H1 (cell line): Measurements from ENCODE around the gene WFDC5. TPM values are rescaled to one million over a fixed set of nuclear protein-coding genes. Genes with fewer than 3 reads are reported as not detected.

Experiments used
- CTCF ChIA-PET: fragments of 300-600 bp; sonication (Branson Sonifier 250); formaldehyde crosslinking; loops from one replicate; lab custom pipeline; 2021; ENCODE audit not compliant: partially characterized antibody; lab: Charles Lee
- POLR2A ChIA-PET: fragments of 300-600 bp; sonication (Branson Sonifier 250); formaldehyde crosslinking; loops from one replicate; lab custom pipeline; 2021; ENCODE audit warnings: inconsistent platforms; ENCODE audit not compliant: partially characterized antibody; lab: Charles Lee
- DNase-seq, 2 experiments: peaks; one replicate each; pipeline versions ENCODE4 v3.0.0 to v3.0.0-alpha.2; 2010 to 2022; ENCODE audit warnings: low spot score in 2 of 2, low read depth in 1 of 2, mixed read lengths in 1 of 2
- FAIRE-seq: peaks from 2 replicates; lab custom pipeline; 2011; peaks lifted over from hg19 to GRCh38; lab: Jason Lieb, UNC
- H2AFZ ChIP-seq: 2 replicates; pipeline ENCODE4 v1.8.1; 2012; ENCODE audit warnings: low read length, inconsistent platforms
- H2AK5ac ChIP-seq: 2 replicates; pipeline ENCODE4 v1.6.1; 2013; ENCODE audit warnings: low read depth, low read length
- H2BK120ac ChIP-seq: replicated peaks from 2 replicates; pipeline ENCODE3; 2013; ENCODE audit warnings: low read depth, low read length, inconsistent platforms
- H2BK12ac ChIP-seq: 2 replicates; pipeline ENCODE4 v1.6.1; 2013; ENCODE audit warnings: low read depth, low read length
- H2BK15ac ChIP-seq: 2 replicates; pipeline ENCODE4 v1.6.1; 2013; ENCODE audit warnings: low read length
- H2BK20ac ChIP-seq: 2 replicates; pipeline ENCODE4 v1.6.1; 2013; ENCODE audit warnings: low read length
- H2BK5ac ChIP-seq: 2 replicates; pipeline ENCODE4 v1.6.1; 2013; ENCODE audit warnings: low read depth, low read length
- H3K14ac ChIP-seq: 2 replicates; pipeline ENCODE4 v1.6.1; 2013; ENCODE audit warnings: inconsistent platforms; ENCODE audit not compliant: insufficient read length
- H3K18ac ChIP-seq: 2 replicates; pipeline ENCODE4 v1.6.1; 2013; ENCODE audit warnings: low read length; ENCODE audit errors: extremely low read depth
- H3K23ac ChIP-seq: 2 replicates; pipeline ENCODE4 v1.6.1; 2013; ENCODE audit warnings: inconsistent platforms; ENCODE audit not compliant: insufficient read length
- H3K23me2 ChIP-seq: 2 replicates; pipeline ENCODE4 v1.6.1; 2013; ENCODE audit warnings: low read depth, low read length
- H3K27ac ChIP-seq: 2 replicates; pipeline ENCODE4 v1.6.1; 2011; ENCODE audit warnings: low read depth, low read length, inconsistent platforms
- H3K27me3 ChIP-seq, 4 experiments: replicated peaks in 1 of 4; 1 replicate in 1 of 4; 2 replicates in 3 of 4; pipeline versions ENCODE4 v1.6.1 to v1.8.1; 2011 to 2013; ENCODE audit warnings: low read length in 3 of 4, mild to moderate bottlenecking in 3 of 4, inconsistent platforms in 2 of 4, mixed read lengths in 2 of 4, moderate library complexity in 1 of 4; ENCODE audit not compliant: control insufficient read depth in 3 of 4, insufficient read depth in 3 of 4; ENCODE audit errors: extremely low read depth in 1 of 4
- H3K36me3 ChIP-seq, 4 experiments: 2 replicates each; pipeline versions ENCODE4 v1.6.1 to v1.8.1; 2011 to 2013; ENCODE audit warnings: mild to moderate bottlenecking in 4 of 4, low read length in 3 of 4, moderate library complexity in 2 of 4, control low read depth in 1 of 4, inconsistent platforms in 1 of 4; ENCODE audit not compliant: insufficient read depth in 4 of 4, control insufficient read depth in 2 of 4
- H3K4ac ChIP-seq: replicated peaks from 2 replicates; pipeline ENCODE3; 2013; ENCODE audit warnings: low read length, low read depth, mixed read lengths, inconsistent platforms; ENCODE audit not compliant: insufficient read length
- H3K4me1 ChIP-seq, 4 experiments: replicated peaks in 1 of 4; 1 replicate in 1 of 4; 2 replicates in 3 of 4; pipeline versions ENCODE4 v1.6.1 to v1.8.1; 2011 to 2013; ENCODE audit warnings: low read length in 3 of 4, inconsistent platforms in 2 of 4, mixed read lengths in 1 of 4; ENCODE audit not compliant: insufficient read depth in 4 of 4, control insufficient read depth in 3 of 4
- H3K4me2 ChIP-seq, 2 experiments: 2 replicates each; pipeline versions ENCODE4 v1.6.1 to v1.8.1; 2011 to 2013; ENCODE audit warnings: low read depth in 2 of 2, low read length in 2 of 2, control low read depth in 1 of 2, inconsistent platforms in 1 of 2, mild to moderate bottlenecking in 1 of 2; ENCODE audit not compliant: insufficient read depth in 1 of 2
- H3K4me3 ChIP-seq, 4 experiments: fragments of 200-600, 300-600 bp in 1 of 4; sonication (generic), shearing (Covaris generic), sonication (Bioruptor Twin) in 1 of 4; 2 replicates each; pipeline versions ENCODE4 v1.5.1 to v1.8.1; 2011 to 2016; ENCODE audit warnings: low read length in 4 of 4, low read depth in 3 of 4, control low read depth in 2 of 4, inconsistent platforms in 2 of 4, mild to moderate bottlenecking in 2 of 4, mixed read lengths in 1 of 4, moderate library complexity in 1 of 4; ENCODE audit not compliant: insufficient read depth in 2 of 4; ENCODE audit errors: extremely low read depth in 1 of 4
- H3K56ac ChIP-seq: replicated peaks from 2 replicates; pipeline ENCODE3; 2013; ENCODE audit warnings: low read depth, mild to moderate bottlenecking, mixed read lengths, low read length, inconsistent platforms; ENCODE audit not compliant: insufficient read length
- H3K79me1 ChIP-seq: 2 replicates; pipeline ENCODE4 v1.6.1; 2013; ENCODE audit warnings: low read depth, low read length, control low read depth
- H3K79me2 ChIP-seq, 2 experiments: 2 replicates each; pipeline versions ENCODE4 v1.6.1 to v1.8.1; 2012 to 2013; ENCODE audit warnings: low read length in 2 of 2, mild to moderate bottlenecking in 2 of 2, inconsistent platforms in 1 of 2; ENCODE audit not compliant: insufficient read depth in 2 of 2, control insufficient read depth in 1 of 2
- H3K9ac ChIP-seq, 4 experiments: replicated peaks in 1 of 4; 1 replicate in 1 of 4; 2 replicates in 3 of 4; pipeline versions ENCODE4 v1.6.1 to v1.8.1; 2011 to 2013; ENCODE audit warnings: low read depth in 3 of 4, low read length in 3 of 4, control low read depth in 2 of 4, mild to moderate bottlenecking in 2 of 4, moderate library complexity in 2 of 4, inconsistent platforms in 1 of 4; ENCODE audit errors: extremely low read depth in 1 of 4
- H3K9me3 ChIP-seq, 2 experiments: 2 replicates each; pipeline versions ENCODE4 v1.6.1 to v1.8.1; 2012 to 2013; ENCODE audit warnings: mild to moderate bottlenecking in 2 of 2, moderate library complexity in 2 of 2, control low read depth in 1 of 2, inconsistent platforms in 1 of 2, low read depth in 1 of 2, low read length in 1 of 2, mixed read lengths in 1 of 2; ENCODE audit not compliant: insufficient read depth in 2 of 2
- H4K20me1 ChIP-seq, 2 experiments: replicated peaks in 1 of 2; 2 replicates each; pipeline versions ENCODE3 to v1.8.1; 2011 to 2013; ENCODE audit warnings: inconsistent platforms in 2 of 2, low read length in 2 of 2, mild to moderate bottlenecking in 1 of 2; ENCODE audit not compliant: insufficient read depth in 2 of 2, control insufficient read depth in 1 of 2
- H4K5ac ChIP-seq: 2 replicates; pipeline ENCODE4 v1.6.1; 2013; ENCODE audit warnings: low read length, low read depth, mixed read lengths, inconsistent platforms; ENCODE audit not compliant: insufficient read length
- H4K8ac ChIP-seq: 2 replicates; pipeline ENCODE4 v1.8.0; 2013; ENCODE audit warnings: mild to moderate bottlenecking, moderate library complexity, low read length, inconsistent platforms; ENCODE audit not compliant: insufficient read depth; ENCODE audit errors: extremely low read depth
- H4K91ac ChIP-seq: replicated peaks from 2 replicates; pipeline ENCODE3; 2013; ENCODE audit warnings: low read length, mixed read lengths, inconsistent platforms; ENCODE audit not compliant: insufficient read length
- BCL11A ChIP-seq, 2 experiments: IDR thresholded peaks; one replicate each; pipeline ENCODE4 v1.6.1; 2011; ENCODE audit warnings: low read depth in 2 of 2, low read length in 2 of 2, mild to moderate bottlenecking in 2 of 2
- CHD2 ChIP-seq: IDR thresholded peaks from 2 replicates; pipeline ENCODE4 v1.6.1; 2012; ENCODE audit warnings: low read length, improper control_type of control experiment
- EGR1 ChIP-seq: IDR thresholded peaks from 2 replicates; pipeline ENCODE4 v1.6.1; 2011; ENCODE audit warnings: low read depth, low read length, borderline replicate concordance
- JUN ChIP-seq: IDR thresholded peaks from 2 replicates; pipeline ENCODE4 v1.6.1; 2011; ENCODE audit warnings: low read depth, mild to moderate bottlenecking, improper control_type of control experiment, low read length
- MAFK ChIP-seq: IDR thresholded peaks from 2 replicates; pipeline ENCODE4 v1.6.1; 2012; ENCODE audit warnings: low read depth, mild to moderate bottlenecking, improper control_type of control experiment, low read length
- RBBP5 ChIP-seq: IDR thresholded peaks from 2 replicates; pipeline ENCODE4 v1.7.1; 2012; ENCODE audit warnings: low read depth, mild to moderate bottlenecking, inconsistent platforms, low read length, moderate library complexity, borderline replicate concordance
- SIN3A ChIP-seq, 2 experiments: IDR thresholded peaks in 1 of 2; conservative IDR thresholded peaks in 1 of 2; 2 replicates each; pipeline ENCODE4 v1.6.1; 2011 to 2012; ENCODE audit warnings: low read length in 2 of 2, improper control_type of control experiment in 1 of 2, low read depth in 1 of 2, mild to moderate bottlenecking in 1 of 2
- SP4 ChIP-seq: IDR thresholded peaks from 2 replicates; pipeline ENCODE4 v1.6.1; 2012; ENCODE audit warnings: low read length, inconsistent platforms
- SRF ChIP-seq: IDR thresholded peaks from 2 replicates; pipeline ENCODE4 v1.6.1; 2011; ENCODE audit warnings: mild to moderate bottlenecking, low read depth, low read length, moderate library complexity
- SUZ12 ChIP-seq: fragments of 200-600 bp; sonication (generic); IDR thresholded peaks from 2 replicates; pipeline ENCODE4 v1.6.1; 2012; ENCODE audit warnings: mild to moderate bottlenecking, inconsistent platforms, low read length, moderate library complexity, mixed read lengths
- TAF7 ChIP-seq: optimal IDR thresholded peaks from 2 replicates; pipeline ENCODE3; 2011; ENCODE audit warnings: low read depth, mild to moderate bottlenecking, inconsistent platforms, low read length, moderate library complexity, borderline replicate concordance
- ZNF274 ChIP-seq: IDR thresholded peaks from 2 replicates; pipeline ENCODE4 v1.7.0; 2012; ENCODE audit warnings: low read length, borderline replicate concordance; ENCODE audit errors: extremely low read depth
- WGBS, 2 experiments: shearing (Covaris generic) in 1 of 2; methylation state at CpG; one replicate each; pipeline versions ENCODE4 v1.1.6 to v1.1.7; 2013 to 2015; ENCODE audit warnings: low lambda C conversion rate in 2 of 2, mixed read lengths in 2 of 2, inconsistent platforms in 1 of 2, low coverage in 1 of 2, missing lambda C conversion rate in 1 of 2; ENCODE audit not compliant: insufficient replicate concordance in 2 of 2, insufficient coverage in 1 of 2, insufficient read length in 1 of 2; ENCODE audit errors: extremely low coverage in 1 of 2, missing lambda C conversion rate in 1 of 2; 5-methylcytosine and 5-hydroxymethylcytosine counted together
- polyA plus RNA-seq, 7 experiments: library from polyadenylated mRNA; depleted of rRNA in 3 of 7; stranded (reverse) in 5 of 7; unstranded in 2 of 7; fragments of >200 nt in 5 of 7; fragments of 200-250 nt in 2 of 7; gene quantifications; 1 replicate in 5 of 7; 2 replicates in 1 of 7; 4 replicates in 1 of 7; pipeline versions ENCODE4 v1.2.1 to v1.2.3, GENCODE V29; 2011 to 2013; ENCODE audit warnings: missing spikeins in 2 of 7, mixed read lengths in 2 of 7
- total RNA-seq: library from RNA; stranded (reverse); fragmentation: NEBNext Ultra II Directional; extraction: Animal tissue kit (Norgen Biotek cat#: 25700); gene quantifications from 2 replicates; pipeline ENCODE4 v1.2.1, GENCODE V29; 2021

The WFDC5 gene
- total and polyA plus RNA-seq, 2 of the 8 experiments (the other 6 are each of a cell fraction or from before 2014, with no cell fraction given) = not detected

DNA sequence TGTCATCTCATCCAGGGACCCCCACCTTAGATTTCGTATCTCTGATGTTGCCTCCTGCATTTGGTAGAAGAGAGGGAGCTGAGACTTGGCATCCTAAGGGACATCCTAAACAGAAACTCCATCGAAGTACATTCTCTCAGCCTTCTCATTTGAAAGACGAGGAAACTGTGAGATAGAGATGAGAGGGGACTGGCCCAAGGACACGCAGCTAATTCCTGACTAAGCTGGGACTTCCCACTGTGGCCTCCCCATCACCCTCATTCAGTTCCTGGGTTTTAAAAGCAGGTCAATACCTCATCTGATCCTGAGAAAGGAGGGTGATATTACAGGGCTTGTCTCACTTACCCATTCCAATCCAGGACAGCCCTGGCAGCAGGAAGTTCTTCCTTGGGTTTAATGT lies 855 bp upstream of the WFDC5 start:
- no peak overlapping the region for H3K18ac ChIP-seq
- H2BK120ac ChIP-seq = no peak overlapping the region
- H2AFZ ChIP-seq = no peak overlapping the region
- no peak overlapping the region for H2BK5ac ChIP-seq
- H3K23me2 ChIP-seq = no peaks in the 10 kb centered on the region
- no peak overlapping the region for H3K14ac ChIP-seq
- H2BK15ac ChIP-seq = no peak overlapping the region
- H3K79me1 ChIP-seq = no peaks in the 10 kb centered on the region
- no peak overlapping the region for H3K4ac ChIP-seq
- H3K9ac ChIP-seq = no peak overlapping the region
- FAIRE-seq (no peak), DNase-seq (no peak)
- H4K20me1 ChIP-seq = no peaks in the 10 kb centered on the region
- no peak overlapping the region for H2BK12ac ChIP-seq
- H3K27me3 ChIP-seq = no peaks in the 10 kb centered on the region
- H3K56ac ChIP-seq = no peak overlapping the region
- H4K91ac ChIP-seq = no peak overlapping the region
- no peaks in the 10 kb centered on the region for H3K9me3 ChIP-seq
- no peak overlapping the region for H2BK20ac ChIP-seq
- H4K5ac ChIP-seq = no peak overlapping the region
- no peak for TF ChIP-seq ZNF274
- TF ChIP-seq JUN = no peak
- TF ChIP-seq SRF = no peak
- TF ChIP-seq SUZ12 = no peak
- no peak for TF ChIP-seq CHD2
- TF ChIP-seq SP4 = no peak
- no peak for TF ChIP-seq MAFK
- TF ChIP-seq BCL11A (IDR thresholded peaks at IDR 0.05; ENCODE audit: low read depth in 2 of 2, low read length in 2 of 2) = no peak
- TF ChIP-seq SIN3A (conservative IDR thresholded peaks at IDR 0.05 in 1 of 2, IDR thresholded peaks at IDR 0.05 in 1 of 2; ENCODE audit: low read depth in 1 of 2, low read length in 2 of 2) = no peak
- TF ChIP-seq RBBP5 = no peak
- no peak for TF ChIP-seq EGR1
- TF ChIP-seq TAF7 = no peak
- H3K4me2 ChIP-seq = no peak overlapping the region
- WGBS, 2 experiments = 92% methylated on average over 4 of the region's 4 CpGs; no CpG with 5 or more reads in 1 of the 2 experiments
- no peak overlapping the region for H3K23ac ChIP-seq
- H4K8ac ChIP-seq = no peak overlapping the region
- no peaks in the 10 kb centered on the region for H3K79me2 ChIP-seq
- H2AK5ac ChIP-seq = no peak overlapping the region
- ChIA-PET CTCF (interaction anchor here (1.2 to 13.8 kb wide), 6 partner anchors 19 to 176 kb away, joined by 3 to 210 read pairs (median 9); partner anchors contain the start of gene KCNS1), POLR2A (interaction anchor here (0.9 to 1.8 kb wide), 3 partner anchors 10 to 231 kb away, joined by 4 to 7 read pairs (median 6); partner anchors contain the start of gene YWHAB)
- H3K4me1 ChIP-seq = peaks cover 0 to 7% (median 2%) of the 10 kb centered on the region in 4 experiments; a peak in 5 of 7 replicates
- H3K27ac ChIP-seq = no peak overlapping the region
- no peaks in the 10 kb centered on the region for H3K36me3 ChIP-seq
- H3K4me3 ChIP-seq = no peak overlapping the region
